A549 treated with CpdA at 1 μM for 4 hours (cell line): ENCODE measurements around the gene OR3A1. TPM values are rescaled to one million over a fixed set of nuclear protein-coding genes. Genes with fewer than 3 reads are reported as not detected.

ENCODE experiments used
- total RNA-seq: library from RNA; stranded (reverse); fragments of 200-300 nt; extraction: Qiagen RNA extraction; gene quantifications from 5 replicates; pipeline ENCODE4 v1.2.3, GENCODE V29; 2022; ENCODE audit warnings: low read depth

The OR3A1 gene
- not detected in 5 replicates for total RNA-seq

GRCh38 chr17:3298260-3298659, at the start of gene OR3A1:
Gene OR3A1, minus strand, starts transcription at chr17:3298360. Its CDS starts 5,778 bp downstream, at chr17:3292582.

Other genes starting within 250 kb of the OR3A1 start
- gene OR1D5, start 234.8 kb downstream of the OR3A1 start, total RNA-seq, result not detected in 5 replicates
- not detected in 5 replicates for gene OR1D2, start 193.9 kb downstream of the OR3A1 start, total RNA-seq
- not detected in 5 replicates for gene OR1G1, start 170.8 kb downstream of the OR3A1 start, total RNA-seq
- gene OR1A2, start 100.8 kb downstream of the OR3A1 start, total RNA-seq, result not detected in 5 replicates
- not detected in 5 replicates for gene OR1A1, start 90.7 kb downstream of the OR3A1 start, total RNA-seq
- gene OR3A2, start 87.9 kb upstream of the OR3A1 start, total RNA-seq, result not detected in 5 replicates
- not detected in 5 replicates for gene OR1E1, start 100.0 kb upstream of the OR3A1 start, total RNA-seq
- gene OR3A3, start 113.0 kb upstream of the OR3A1 start, total RNA-seq, result not detected in 5 replicates
- not detected in 5 replicates for gene OR1E2, start 135.5 kb upstream of the OR3A1 start, total RNA-seq
- gene SPATA22, start 173.5 kb upstream of the OR3A1 start, total RNA-seq, result not detected in 5 replicates
- not detected in 5 replicates for gene ASPA, start 177.6 kb upstream of the OR3A1 start, total RNA-seq